IPS DF 4.7 (cell line): Measurements from ENCODE around the gene CDK17.
"Not testable (repeated sequence)": the region's sequence is repeated elsewhere in the genome, so short reads cannot be mapped to it uniquely, and the experiment has no call there.

ENCODE experiments used
- DNase-seq: peaks from one replicate; pipeline ENCODE4 v3.0.0-alpha.2; 2013; ENCODE audit warnings: low spot score; ENCODE audit errors: extremely low read depth

The CDK17 gene

GRCh38 chr12:96322720-96323119 is 77.5 kb downstream of the CDK17 start:
- no peak for DNase-seq

DNA sequence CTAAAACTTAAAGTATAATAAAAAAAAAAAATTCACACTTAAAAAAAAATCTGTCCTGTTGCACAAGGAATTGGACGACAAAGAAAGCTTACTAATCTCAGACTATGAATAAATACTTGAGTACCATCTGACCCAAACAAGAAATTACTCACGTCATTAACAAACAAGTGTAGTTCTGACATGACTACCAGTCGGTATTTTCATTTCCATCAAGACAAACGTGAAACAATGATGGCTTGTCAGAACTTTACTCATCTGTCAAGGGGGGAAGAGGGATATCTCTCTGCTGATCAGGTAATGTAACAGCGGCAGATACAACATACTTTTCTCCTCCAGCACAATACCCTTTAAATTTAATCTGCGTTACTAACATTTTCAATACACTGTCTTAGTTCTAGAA is 78.3 kb downstream of the CDK17 start:
- no peak for DNase-seq

- not testable (repeated sequence) for DNase-seq
Observed at GRCh38 chr12:96317801-96318200, 82.4 kb downstream of the CDK17 start.

DNA sequence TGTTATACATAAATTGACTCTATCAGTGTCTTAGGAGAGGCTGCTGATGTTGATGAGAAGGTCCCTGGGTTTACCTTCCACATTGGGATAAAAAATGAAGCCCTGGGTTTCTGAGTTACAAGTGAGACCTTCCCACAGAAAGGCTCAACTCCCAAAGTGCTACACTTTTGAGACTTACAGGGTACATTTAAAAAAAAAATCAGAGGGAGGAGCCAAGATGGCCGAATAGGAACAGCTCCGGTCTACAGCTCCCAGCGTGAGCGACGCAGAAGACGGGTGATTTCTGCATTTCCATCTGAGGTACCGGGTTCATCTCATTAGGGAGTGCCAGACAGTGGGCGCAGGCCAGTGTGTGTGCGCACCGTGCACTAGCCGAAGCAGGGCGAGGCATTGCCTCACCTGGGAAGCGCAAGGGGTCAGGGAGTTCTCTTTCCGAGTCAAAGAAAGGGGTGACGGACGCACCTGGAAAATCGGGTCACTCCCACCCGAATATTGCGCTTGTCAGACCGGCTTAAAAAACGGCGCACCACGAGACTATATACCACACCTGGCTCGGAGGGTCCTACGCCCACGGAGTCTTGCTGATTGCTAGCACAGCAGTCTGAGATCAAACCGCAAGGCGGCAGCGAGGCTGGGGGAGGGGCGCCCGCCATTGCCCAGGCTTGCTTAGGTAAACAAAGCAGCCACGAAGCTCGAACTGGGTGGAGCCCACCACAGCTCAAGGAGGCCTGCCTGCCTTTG is 84.3 kb downstream of the CDK17 start:
- DNase-seq, result not testable (repeated sequence)

DNA sequence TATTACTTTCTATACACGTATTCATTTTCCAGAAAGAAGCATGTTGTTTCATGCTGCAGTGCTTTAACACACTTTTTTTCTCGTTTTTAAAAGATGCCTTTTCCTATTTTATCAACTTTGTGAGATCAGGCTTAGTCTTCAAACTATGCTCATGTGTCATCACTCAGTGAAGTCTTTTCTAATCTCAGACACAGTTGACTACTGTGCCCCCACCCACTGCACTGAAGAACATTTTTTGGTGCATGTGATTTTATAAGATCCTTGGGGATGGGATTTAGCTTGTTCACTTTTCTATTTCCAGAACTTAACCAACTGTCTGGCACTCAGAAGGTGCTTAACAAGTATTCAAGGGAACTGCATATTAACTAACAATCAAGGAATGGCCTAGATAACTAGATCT is 85.5 kb downstream of the CDK17 start:
- no peak for DNase-seq

- DNase-seq, result no peak
Observed at GRCh38 chr12:96313606-96314005, 86.6 kb downstream of the CDK17 start.

GRCh38 chr12:96311191-96311590 is 89.0 kb downstream of the CDK17 start:
- no peak for DNase-seq

DNA sequence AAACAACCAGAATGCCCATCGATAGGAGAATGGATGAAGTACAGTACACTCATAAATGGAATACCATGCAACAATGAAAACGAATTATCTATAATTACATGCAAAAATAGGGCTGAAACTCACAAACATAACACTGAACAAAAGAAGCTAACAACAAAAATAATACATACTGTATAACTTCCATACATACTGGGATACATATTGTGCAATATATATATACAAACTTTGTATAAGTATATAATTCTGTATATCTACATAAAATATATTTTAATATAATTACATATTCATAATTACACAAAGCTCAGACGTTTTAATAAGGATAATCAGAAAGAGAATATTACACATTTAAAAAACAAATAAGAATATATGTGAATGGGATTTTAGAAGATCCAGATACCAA is 90.2 kb downstream of the CDK17 start:
- DNase-seq, result no peak

GRCh38 chr12:96308881-96309280 is 91.4 kb downstream of the CDK17 start:
- DNase-seq, result no peak

DNA sequence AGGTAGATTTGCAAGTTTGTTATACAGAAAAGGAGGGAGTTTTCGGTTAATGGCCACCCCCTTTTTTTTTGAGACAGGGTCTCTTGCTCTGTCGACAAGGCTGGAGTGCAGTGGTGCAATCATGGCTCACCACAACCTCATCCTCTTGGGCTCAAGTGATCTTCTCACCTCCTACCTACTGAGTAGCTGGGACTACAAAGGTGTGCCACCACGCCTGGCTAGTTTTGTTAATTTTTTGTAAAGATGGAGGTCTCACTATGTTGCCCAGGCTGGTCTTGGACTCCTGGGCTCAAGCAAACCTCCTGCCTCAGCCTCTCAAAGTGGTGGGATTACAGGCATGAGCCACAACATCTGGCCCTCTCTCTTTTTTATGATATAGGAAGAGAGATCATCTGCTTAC is 94.6 kb downstream of the CDK17 start:
- no peak for DNase-seq

- no peak for DNase-seq
Observed at GRCh38 chr12:96303653-96304052, 96.6 kb downstream of the CDK17 start.

DNA sequence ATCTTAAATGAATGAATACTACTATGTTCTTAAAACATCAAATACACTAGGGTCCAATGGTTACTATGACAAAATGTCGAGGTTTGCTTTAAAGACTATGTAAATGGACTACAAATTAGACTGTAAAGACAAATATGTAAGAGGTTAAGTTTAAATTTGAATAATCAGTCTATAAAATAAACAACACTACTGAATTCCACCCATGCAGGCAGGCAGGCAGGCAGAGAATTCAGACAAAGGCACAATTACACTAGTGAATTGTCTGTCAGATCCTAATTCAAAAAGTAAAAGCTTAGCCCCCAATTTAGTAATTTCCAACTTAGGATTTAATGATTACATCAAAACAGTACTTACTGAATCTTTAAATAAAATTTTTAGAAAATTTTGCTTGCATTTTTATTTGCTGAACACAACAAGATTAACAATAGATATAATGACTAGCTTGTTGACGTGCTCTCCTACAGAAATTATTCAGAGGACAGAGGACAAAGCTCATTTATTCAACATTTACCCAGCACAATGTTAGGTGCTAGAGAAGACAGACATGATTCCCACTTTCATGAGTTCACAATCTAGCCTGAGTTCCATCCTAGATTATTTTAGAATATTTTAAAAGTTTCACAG is 97.4 kb downstream of the CDK17 start:
- no peak for DNase-seq

GRCh38 chr12:96301732-96302131 is 98.5 kb downstream of the CDK17 start:
- DNase-seq, result no peak

DNA sequence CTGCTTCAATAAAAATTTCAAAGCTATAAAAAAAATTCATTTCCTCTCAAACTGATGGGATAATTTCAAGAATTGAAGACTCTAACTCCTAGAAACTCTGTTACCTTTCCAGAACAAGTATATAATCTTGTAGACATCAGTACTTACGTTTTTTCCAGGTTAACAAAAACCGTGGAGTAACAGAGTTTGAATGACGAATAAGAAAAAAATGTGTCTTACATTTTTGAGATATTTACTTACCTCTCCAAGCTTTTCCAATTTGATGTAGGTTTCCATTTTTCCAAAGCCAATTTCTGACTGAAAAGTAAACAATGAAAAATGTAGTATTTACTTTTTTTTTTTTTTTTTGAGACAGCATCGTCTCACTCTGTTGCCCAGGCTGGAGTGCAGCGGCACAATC is 100.2 kb downstream of the CDK17 start:
- DNase-seq, result no peak

DNA sequence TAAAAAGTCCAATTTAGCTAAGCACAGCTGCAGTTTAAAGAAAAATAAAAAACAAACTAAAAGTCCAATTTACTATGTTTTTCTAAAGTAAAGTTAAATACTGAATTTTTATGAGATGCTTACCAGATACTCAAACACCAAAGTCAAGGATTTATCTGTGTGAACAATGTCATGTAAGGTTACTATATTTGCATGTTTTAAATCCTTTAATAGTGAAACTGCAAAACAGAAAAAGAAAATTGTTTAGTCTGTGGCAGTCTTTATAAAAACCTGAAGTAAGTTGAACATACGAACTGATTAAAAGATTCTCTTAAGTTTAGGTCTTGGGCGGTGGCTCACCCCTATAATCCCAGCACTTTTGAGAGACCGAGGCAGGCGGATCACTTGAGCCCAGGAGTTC is 102.7 kb downstream of the CDK17 start:
- DNase-seq, result no peak

DNA sequence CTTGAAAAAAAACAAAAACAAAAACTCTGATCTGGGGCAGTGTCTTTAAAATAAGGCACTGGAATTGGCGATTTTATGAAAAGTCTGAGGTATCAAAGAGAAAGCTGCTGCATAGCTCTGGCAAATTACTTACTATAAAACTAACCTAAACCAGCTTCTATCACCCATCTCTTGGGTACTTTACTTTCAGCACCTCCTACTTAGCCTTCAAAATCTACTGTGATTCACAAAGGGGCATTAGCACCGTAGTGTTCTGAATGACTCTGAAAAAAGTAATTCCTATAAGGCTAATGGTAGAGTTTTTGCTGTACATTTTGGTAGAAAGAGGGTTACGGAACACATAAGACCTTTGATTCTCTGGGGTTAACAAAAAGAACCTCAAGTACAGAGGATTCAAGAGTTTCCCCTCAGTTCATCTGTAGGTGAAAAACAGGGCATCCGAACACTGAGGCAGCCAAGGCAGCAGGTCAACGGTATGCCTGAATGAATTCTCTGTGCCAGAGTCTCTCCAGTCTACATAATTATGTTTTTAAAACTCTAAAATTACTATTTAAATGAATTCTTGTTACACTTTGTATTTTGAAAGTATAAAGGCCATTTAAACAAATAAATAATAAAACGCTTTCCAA is 104.6 kb downstream of the CDK17 start:
- DNase-seq, result no peak

DNA sequence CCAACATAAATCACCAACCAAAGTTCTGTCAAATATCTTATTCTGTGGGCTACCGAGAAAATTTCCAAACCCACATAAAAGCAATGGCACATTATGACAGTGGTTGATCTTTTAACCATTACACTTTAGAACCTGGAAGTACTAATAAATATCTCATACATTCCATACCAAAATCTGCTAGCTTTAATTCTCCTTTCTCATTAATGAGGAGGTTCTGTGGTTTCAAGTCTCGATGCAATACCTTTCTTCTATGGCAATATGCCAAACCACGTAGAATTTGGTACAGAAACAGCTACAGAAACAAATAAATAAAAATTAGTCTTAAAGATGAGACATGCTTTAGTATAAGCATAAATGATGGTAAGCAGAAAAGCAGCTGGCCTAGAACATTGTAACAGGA is 105.4 kb downstream of the CDK17 start:
- DNase-seq, result no peak

- no peak for DNase-seq
Observed at GRCh38 chr12:96293093-96293492, 107.1 kb downstream of the CDK17 start.

DNA sequence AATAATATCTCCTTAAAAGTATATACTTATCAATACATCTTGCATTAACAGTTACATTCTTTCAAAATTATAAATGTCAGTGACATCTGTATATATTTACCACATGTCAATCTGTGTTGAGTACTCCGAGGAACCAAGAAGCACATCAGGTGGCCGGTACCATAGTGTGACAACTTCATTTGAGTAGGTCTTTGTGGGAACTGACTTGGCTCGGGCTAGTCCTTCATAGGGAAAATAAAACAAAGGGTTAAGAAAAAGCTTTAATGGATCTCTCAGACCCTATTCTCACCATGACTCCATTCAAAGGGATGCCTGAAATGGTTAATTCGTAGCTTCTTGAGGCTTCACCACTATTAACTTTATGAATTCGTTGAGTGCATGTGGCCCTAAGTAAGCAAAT is 111.2 kb downstream of the CDK17 start:
- no peak for DNase-seq

DNA sequence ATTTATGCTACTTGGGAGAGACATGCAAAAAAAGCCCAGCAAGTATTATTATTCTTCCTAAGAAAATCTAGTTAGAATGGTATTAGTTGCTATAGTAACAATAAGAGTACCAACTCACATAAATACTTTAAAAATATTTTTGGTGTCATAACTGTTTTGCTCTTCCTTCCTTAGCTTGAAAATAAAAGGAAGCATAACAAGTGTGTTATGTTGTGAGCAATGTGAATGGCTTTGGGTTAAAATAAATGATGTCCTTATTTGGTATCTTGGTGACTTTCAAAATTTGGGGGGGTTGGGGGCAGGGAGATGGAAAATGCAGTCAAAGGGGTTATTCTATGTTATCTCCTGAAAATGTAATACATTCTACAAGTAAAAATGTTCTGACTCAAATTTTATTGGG is 115.1 kb downstream of the CDK17 start:
- DNase-seq, result no peak

DNA sequence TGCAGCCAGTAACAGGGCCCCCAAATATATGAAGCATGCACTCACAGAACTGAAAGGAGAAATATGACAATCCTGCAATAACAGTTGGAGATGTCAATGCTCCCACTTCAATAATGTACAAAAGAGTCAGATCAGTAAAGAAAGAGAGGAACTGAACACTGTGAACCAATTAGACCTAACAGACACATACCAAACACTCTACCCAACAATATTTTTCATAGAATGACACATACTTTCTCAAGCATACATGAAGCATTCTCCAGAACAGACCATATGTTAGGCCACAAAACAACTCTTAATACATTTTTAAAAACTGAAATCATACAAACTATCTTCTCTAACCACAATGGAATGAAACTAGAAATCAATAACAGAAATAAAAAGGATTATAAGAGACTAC is 125.9 kb downstream of the CDK17 start:
- no peak for DNase-seq

DNA sequence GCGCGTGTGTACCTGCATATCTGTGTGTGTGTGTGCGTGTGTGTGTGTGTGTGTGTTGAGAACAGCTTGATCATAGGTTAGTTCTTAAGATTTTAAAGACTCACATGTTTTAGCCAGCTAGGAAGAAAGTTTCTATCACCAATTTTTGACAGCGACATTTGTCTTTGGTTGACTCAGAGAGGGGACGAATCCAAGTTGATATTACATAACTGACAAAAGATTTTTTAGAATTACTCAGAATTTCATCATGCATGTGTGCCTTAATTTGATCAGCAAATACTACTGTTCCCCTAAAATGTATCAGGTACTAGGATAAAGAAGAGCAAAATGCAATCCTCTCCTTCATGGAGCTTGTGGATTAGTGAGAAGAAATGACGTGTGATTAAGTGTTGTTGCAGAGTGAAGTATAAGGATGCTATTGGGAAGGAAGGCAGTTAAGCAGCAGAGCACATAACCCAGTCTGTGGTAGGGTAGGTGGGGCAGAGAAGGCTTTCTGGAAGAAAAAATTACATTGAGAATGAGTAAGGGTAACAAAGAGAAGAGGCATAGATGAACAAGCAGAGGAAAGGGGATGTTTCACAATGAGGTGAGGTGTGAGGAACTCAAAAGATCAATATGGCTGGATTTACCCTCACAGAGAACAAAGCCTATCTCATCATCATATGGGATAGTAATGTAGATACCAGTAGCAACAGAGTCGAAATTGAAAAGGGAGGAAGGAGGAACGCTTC is 128.6 kb downstream of the CDK17 start:
- no peak for DNase-seq
